HG03558 (cell line): Measurements from ENCODE around the gene FXR1.
"Not testable (repeated sequence)": the region's sequence is repeated elsewhere in the genome, so short reads cannot be mapped to it uniquely, and the experiment has no call there.

ENCODE experiments used
- ATAC-seq: cut with Tn5 transposase; IDR thresholded peaks from one replicate; pipeline ENCODE4 v1.9.1; 2021; ENCODE audit warnings: moderate number of reproducible peaks; ENCODE audit not compliant: unreplicated experiment; ENCODE audit errors: extremely low read depth

Gene FXR1

GRCh38 chr3:180912304-180913296 is at the start of gene FXR1:
Gene FXR1 (plus strand): TSS chr3:180912670. CDS start chr3:180912686, 16 bp downstream.
- peak; percentile 97 for ATAC-seq

DNA sequence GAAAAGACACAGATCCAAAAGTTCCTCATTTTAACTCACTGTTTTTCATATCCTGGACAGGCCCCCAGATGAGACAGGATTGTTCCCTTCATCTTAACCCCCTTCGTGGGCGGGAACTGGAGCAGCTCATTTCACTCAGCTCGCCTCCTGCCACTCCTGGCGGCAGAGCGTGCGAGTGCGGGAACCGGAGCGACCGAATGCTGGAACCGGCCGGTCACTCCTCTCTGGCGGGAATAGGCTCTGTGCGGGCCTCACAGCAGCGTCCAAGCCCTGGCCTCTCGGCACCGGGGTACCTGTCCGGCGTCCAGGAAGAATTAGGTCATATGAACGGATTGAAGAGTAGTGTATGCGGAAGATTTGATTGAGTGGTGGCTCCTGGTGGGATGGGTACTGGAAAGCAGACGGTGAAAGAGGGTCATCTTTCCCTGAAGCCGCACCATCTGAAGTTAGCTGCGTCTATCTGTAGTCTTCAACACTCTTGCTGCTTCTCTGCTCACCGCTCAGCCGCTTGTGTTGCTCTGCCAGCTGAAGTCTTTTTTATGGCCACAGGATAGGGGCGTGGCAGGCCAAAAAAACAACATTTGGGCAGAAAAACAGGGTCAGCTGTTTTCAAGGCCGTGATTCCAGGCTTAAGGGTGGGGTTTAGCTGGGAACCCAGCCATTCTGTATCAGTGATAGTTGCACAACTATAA is 42.3 kb upstream of the FXR1 start:
- no peak for ATAC-seq

DNA sequence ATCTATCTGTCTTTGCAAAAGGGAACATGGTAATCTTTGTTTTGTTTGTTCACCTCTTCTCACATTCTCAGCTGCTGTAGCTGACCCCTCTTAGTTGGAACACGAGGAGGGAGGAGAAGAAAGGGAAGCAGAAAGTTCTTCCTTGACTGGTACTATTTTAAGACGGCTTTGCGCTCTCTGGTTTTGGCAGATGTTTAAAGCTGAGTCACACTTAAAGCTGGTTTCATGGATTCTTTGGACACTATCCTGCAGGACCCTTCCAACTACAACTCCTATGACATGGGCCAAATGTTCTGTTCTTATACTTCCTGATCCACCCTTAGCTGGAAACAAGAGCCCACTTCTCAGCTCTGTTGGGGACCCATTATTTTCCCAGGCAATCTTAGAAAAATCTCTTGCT is 40.6 kb upstream of the FXR1 start:
- no peak for ATAC-seq

DNA sequence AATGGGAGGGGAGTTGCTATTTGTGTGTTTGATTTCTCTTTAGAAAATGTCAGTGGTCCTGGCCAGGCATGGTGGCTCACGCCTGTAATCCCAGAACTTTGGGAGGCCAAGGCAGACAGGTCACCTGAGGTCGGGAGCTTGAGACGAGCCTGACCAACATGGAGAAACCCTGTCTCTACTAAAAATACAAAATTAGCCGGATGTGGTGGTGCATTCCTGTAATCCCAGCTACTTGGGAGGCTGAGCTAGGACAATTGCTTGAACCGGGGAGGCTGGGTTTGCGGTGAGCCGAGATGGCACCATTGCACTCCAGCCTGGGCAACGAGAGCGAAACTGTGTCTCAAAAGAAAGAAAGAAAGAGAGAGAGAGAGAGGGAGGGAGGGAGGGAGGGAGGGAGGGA is 40.0 kb upstream of the FXR1 start:
- ATAC-seq, result not testable (repeated sequence)

GRCh38 chr3:180875124-180875698 is 37.3 kb upstream of the FXR1 start:
- no peak for ATAC-seq

GRCh38 chr3:180881065-180881801 is 31.2 kb upstream of the FXR1 start:
- no peak for ATAC-seq

GRCh38 chr3:180882115-180882514 is 30.4 kb upstream of the FXR1 start:
- ATAC-seq, result no peak

DNA sequence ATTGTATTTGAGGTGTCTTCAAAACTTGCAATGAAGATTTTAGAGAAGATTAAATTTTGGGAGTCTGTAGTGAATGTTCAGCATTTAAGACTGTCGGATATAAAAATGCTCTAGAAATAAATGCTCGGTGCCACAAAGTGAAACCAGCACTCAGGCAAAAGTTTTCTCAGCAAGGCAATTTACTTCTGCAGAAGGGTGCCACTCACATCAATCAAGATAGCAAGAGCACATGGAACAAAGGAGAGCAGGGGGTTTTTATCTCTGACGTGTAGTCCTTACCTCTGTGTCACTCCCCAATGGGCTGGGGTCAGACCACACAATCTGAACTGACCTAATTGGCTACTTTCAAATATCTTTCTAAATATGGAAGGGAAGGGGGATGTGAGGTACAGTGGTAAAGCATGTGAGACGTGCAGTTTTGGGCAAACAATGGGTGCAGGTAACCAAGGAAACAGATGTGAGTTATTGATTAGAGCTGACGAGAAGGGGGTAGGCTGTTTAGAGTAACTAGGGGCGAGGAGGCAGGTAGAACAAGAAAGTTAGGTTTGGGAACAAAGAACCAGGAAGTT is 23.4 kb upstream of the FXR1 start:
- no peak for ATAC-seq

DNA sequence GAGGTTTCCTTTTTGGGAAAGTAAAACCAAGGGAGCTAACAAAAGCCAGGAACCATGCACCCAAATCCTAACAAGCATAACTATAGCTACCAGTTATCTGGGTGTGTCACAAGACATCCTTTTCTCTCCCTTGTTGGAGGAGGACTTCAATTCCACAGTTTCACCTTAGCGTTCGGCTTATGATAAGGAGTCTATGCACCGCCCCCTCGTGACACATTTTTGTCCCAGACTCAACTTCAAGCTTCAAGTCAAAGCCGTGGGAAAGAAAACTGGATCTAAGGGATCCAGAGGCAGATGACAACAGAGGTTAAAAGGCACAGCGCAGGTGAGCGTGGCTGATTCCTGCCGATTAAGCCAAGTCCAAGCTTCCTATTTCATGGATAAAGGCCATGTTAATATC is 13.9 kb upstream of the FXR1 start:
- ATAC-seq, result no peak

- ATAC-seq, result no peak
These were observed 2.9 kb upstream of the FXR1 start for GRCh38 chr3:180909369-180910127.

DNA sequence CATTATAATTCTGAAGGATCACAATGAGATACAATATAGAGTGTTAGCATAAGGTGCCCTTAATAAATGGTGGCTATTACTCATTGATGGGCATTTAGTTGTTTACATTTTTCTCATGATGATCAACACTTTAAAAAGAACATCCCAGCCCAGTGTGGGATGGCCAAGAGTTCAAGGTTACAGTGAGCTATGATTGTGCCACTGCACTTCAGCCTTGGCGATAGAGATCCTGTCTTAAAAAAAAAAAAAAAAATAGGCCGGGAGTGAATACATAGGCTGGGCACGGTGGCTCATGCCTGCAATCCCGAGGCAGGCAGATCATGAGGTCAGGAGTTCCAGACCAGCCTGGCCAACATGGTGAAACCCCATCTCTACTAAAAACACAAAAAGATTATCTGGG is 1.6 kb upstream of the FXR1 start:
- no peak for ATAC-seq

GRCh38 chr3:180911876-180912303 is 580 bp upstream of the FXR1 start:
- ATAC-seq, result peak; percentile 1

- ATAC-seq, result no peak
These were observed 1.3 kb downstream of the FXR1 start for GRCh38 chr3:180913581-180914404.

DNA sequence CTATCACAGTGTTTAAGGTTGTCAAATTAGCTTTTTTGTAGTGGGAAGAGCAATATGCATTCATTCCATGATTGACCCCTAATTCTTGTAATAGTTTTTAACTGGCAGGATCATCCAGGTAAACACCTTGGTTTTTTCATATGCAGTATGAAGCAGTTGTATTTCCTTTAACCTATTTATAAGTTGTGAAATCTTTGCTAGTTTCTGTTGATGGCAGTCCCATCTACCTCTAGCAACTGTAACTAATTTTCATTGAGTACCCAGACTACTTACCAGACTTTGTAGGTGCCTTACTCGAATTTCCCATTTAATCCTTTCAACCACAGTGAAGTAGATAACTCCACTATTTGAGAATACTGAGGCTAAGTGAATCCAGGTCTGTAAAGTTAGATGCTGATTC is 6.1 kb downstream of the FXR1 start:
- no peak for ATAC-seq

GRCh38 chr3:180922242-180922641 is 9.8 kb downstream of the FXR1 start:
- ATAC-seq, result no peak

- ATAC-seq, result no peak
These were observed 11.1 kb downstream of the FXR1 start for GRCh38 chr3:180923561-180923960.

DNA sequence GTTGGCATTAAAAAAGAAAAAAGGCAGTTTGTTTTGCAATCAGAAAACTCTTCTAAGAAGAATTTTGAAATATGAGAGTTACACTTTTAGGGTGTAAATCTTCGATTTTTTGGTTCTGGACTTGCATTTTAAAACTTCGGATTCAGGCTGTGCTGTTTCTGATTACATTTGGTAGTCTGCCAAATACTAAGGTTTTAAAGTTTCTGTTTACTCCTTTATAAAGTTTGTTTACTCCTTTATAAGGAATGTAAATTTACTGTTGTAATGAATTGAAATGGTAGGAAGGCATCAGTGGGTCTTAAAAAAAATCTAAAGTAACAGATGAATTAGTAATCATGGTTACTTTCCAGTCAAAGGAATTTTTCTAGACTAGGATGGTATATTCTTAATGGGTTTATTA is 14.1 kb downstream of the FXR1 start:
- no peak for ATAC-seq

DNA sequence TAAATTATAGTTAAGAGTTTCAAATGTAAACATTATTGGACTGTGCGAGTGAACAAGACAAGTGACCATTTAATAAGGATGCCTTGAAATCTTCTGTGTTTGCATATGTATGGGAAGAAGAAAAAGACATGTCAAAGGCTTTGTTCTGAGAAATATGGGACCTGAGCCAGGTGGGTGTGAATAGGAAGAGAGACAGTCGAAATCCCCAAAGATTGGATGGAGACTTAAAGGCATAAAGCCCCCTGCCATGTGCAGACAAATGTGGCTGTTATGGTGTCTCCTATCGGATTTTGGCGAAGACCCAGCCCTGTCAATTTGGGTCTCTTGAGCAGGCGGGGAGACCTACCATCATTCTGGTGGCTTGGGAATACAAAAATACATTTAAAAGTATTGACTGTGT is 16.9 kb downstream of the FXR1 start:
- ATAC-seq, result no peak
